ENCODE data around the gene POLR2F. TPM values are rescaled to one million over a fixed set of nuclear protein-coding genes. Genes with fewer than 3 reads are reported as not detected.
"Not testable (repeated sequence)": the region's sequence is repeated elsewhere in the genome, so short reads cannot be mapped to it uniquely, and the experiment has no call there.

The POLR2F gene
- total RNA-seq, 1 donor from 2014 or later, result 94.8 TPM

DNA sequence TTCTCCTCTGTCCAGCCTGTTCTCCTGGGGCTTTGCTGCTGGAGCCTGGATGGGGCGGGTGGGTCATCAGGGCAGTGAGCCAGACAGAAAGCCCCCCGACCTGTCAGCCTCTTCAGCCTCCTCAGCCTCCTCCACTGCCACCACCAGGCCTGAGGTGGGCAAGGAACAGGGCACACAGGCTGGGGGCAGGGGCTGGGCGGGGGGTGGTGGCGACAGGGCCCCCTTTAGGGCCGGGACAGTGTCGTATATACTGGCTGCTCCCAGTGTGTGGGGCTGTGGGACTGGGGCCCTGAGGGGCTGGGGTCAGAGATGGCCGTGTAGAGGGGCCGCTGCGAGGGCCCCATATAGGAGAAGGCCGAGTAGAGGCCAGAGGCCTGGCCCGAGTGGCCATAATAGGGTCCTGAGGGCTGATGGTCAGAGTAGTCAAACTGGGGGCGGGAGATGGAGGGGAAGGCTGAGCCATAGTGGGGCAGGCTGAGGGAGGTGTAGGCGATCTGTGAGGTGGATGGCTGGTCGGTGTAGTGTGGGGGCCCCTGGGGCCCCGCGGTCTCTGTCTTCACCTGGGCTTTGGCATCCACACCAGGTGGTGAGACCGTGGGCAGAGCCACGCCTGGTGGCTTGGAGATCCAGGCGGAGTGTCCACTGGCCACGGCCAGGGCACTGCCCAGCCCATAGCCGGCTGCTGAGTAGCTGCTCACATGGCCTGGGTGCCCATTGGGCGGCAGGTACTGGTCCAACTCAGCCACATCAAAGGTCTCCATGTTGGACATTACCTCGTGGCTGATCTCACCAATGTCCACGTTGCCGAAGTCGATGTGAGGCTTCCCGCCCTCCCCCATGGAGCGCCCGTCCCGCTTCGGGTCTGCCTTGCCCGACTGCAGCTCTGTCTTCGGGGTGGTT, 20.0 kb downstream of the POLR2F start:
- DNase-seq (ENCODE audit: low spot score), result no peak
- peak; percentile 2 for ATAC-seq
- intact Hi-C loops (cut with DNase I), result no loop called here

DNA sequence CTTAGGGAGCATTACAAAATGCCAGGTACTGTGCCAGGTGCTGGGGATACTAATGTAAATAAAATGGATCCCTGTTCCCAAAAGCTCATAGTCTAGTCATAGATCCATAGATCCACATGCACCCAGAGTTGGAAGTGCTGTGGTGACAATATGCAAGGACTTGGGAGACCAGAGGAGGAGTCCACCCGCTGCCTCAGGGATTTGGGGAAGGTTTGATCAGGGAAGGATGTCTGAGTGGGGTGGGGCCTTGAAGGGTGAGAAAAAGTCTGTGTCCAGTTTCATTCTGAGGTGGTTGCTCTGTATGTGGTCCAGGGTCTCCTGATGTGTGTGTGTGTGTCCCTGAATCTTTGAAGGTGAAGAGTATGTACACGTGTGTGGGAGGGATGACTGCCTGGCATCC, 21.7 kb downstream of the POLR2F start:
- ATAC-seq (no peak), DNase-seq (ENCODE audit: low spot score) (no peak)
- intact Hi-C loops (cut with DNase I), result no loop called here

DNA sequence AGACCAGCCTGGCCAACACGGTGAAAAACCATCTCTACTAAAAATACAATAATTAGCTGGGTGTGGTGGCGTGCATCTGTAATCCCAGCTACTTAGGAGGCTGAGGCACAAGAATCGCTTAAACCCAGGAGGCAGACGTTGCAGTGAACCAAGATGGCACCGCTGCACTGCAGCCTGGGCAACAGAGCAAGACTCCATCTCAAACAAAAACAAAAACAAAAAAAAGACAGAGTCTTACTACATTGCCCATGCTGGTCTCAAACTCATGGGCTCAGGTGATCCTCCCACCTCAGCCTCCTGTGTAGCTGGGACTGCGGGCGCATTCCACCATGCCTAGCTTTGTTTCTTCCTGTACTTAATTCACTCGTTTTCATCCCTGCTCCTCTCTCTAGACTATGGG, 22.5 kb downstream of the POLR2F start:
- intact Hi-C loops (cut with DNase I); DNase-seq (ENCODE audit: low spot score); ATAC-seq: not testable (repeated sequence)

DNA sequence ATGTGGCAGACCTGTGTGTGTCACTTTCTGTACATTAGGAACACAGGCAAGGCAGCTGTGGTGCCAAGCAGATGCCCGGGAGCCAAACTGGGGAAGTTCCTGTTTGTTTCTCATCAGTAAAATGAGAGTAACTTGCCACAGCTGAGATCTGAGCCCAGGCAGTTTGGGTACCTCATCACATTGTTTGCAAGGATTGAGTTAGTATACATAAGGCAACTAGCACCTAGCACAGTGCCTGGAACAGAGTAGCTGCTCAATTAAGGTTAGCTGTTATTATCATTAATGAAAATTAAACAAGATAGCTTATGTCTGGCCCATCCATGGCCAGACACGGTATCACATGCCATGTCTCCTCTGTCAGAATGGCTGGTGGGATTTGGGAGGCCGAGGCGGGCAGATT, 23.0 kb downstream of the POLR2F start:
- intact Hi-C loops (cut with DNase I), result no loop called here
- ATAC-seq (no peak), DNase-seq (ENCODE audit: low spot score) (no peak)

DNA sequence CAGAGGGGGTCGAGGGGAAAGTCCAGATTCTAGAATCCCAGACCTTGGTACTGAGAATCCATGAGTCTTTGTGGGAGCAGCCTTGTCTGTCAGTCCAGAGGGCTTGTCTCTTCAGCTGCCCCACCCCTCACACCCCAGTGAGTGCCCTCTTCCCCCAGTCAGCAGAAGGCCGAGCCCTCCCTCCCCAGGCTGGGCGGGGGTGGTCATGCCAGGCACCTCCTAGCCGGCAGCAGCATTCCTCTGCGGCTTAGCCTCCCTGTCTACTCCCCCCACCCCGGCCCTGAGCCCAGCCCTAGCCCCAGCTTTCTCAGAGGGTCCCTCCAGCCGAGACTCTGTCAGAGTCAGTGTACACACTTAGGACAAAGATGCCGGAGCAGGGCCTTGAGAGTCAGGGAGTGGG, 26.3 kb downstream of the POLR2F start:
- intact Hi-C loops (cut with DNase I), result no loop called here
- ATAC-seq, result peak; percentile 31

DNA sequence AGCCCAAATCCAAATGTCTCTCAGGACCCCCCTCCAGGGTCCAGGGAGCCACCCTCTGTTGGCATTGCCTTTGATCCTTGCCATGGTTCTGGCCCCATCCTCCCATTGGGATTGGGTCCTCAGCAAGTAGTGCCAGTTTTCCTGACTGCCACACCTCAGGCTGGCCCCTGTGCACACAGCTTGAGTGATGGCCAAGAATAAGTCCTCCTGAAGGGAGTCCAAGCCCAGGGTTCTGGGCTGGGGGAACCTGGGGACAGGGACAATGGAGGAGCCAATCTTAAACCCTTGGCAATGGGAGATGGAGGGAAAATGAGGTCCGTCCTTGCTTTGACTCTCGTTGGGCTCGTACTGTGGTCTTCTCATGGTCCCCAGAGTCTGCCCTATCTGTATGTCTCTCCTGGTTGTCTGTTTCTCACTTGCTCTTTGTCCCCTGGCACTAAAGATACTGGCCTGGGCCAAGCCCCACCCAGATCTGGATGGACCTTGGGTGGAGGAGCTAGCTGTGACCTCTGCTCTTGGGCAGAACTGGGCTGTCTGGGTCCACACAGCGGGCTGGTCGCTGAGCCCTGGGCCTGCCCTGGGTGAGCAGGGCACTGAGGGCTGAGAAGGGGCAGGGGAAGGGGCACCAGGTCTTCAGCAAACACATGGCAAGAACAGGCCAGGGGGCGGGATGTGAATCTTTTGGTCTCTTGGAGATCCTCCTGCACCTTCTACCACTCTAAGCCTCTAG, 27.9 kb downstream of the POLR2F start:
- ATAC-seq (peak; percentile 4), DNase-seq (ENCODE audit: low spot score) (no peak)
- intact Hi-C loops (cut with DNase I), result no loop called here

More for the DNA sequence above, 26.3 kb downstream of the POLR2F start:
- DNase-seq (ENCODE audit: low spot score), result no peak

DNA sequence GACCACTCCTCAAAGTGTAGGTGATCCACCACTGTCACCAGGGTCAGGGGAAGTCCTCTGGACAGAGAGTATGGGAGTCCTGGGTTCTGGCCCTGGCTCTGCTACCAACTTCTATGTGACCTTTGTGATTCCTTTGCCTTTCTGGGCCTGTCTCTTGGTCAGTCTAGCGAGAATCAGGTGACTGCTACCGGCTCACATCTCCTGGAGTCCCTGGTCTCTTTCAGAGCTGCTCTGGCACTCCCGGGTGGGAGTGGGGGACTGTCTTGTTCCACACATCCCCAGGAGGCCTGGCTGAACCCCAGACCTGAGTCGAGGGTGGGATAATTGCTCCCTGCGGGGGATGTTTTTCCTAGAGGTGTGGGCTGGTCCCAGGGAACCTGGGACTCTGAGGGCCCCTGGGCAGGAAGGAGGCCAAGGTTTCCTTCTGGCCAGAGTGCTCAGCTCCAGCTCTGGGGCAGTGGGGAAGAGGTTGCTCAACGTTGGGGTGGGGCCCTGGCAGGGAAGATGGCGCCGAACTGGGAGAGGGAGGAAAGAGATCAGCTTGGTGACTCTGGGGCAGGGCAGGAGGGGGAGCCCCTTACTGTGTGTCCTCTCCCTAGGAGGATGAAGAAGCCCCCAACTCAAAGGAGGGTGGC, 28.8 kb downstream of the POLR2F start:
- DNase-seq (ENCODE audit: low spot score) (no peak), ATAC-seq (peak; percentile 16)
- intact Hi-C loops (cut with DNase I), result no loop called here

DNA sequence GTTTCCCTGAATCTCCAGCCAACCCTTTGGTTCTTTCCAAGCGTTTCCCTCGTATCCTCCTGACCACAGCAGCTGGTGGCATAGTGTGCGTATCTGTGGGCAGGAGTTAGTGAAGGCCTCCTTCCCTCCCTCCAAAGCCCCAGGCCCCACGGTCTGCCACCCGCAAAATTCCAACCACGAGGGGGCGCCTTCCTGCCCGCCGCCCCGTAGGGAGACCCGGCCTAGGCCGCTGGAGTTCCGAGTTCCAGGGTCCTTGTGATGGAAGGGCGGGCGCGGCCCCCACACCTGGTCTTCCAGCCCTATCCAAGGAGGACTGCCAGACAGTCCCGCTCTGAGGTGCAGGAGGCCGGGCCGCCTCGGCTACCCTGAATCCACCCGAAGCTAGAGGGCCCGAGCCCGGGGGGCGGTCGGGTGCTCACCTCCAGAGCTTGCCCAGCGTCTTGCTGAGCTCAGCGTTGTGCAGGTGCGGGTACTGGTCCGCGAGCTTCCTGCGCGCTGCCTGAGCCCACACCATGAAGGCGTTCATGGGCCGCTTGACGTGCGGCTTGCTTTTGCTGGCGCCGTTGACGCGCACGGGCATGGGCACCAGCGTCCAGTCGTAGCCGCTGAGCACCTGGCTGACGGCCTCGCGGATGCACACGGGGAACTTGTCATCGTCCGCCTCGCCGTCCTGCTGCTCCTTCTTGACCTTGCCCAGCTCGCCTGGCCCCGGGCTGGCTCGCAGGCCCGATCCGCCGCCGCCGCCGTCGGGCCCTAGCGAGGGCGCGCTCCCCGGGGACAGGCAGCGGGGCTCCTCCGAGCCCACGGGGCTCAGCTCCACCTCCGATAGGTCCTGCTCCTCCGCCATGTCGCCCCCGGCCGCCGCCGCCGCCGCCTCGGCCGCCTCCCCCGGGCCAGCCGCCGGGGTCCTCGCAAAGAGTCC, 29.7 kb downstream of the POLR2F start:
- DNase-seq (ENCODE audit: low spot score) (no peak), ATAC-seq (no peak)
- intact Hi-C loops (cut with DNase I), result no loop called here

DNA sequence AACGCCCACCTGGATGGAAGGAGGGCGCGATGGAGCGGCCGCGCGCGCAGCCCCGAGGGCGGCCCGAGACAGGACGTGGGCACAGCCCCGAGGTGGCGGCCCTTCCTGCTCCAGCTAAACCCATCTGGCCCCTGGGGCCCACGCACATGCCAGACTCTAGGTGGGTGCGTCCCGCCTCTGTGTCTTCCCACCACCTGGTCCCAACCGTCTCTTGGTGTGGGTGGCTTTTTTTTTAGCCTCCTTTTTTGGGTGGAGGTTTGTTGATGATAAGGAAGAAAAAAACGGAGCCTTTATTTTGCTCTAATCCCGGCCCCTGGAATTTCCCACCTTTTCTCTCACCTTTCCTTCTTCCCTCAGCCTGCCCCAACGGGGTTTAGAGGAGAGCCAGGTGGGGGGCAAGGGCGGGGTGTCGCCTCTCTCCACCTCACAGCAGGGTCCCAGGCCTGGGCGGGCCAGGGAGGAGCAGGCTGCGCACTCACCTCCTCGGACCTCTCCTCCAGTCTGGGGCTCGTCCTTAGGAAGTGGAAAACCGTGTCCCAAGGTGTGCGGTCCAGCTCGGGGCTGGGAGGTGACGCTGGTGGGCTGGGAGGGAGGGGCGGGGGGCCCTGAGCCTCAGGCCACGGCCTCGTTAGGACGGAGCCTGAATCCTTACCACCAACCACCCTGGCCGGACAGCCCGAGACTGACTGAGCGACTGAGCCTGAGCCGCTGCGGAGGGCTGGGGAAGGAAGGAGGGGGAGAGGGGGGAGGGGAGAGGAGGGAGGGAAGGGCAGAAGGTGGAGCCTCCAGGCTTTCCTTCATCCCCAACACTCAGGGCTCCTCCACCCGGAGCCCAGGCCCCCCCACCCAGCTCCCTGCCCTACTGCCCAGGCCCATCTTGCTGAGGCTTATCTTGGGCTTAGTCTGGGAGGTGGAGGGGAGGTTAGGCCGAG, 30.6 kb downstream of the POLR2F start, which contains the start of gene SOX10:
Gene SOX10, minus strand, starts transcription at position 696 of the 932 bp plus-strand sequence. CDS start 771 bp downstream, outside the sequence.
- ATAC-seq (peak; percentile 45), DNase-seq (ENCODE audit: low spot score) (peak; percentile 75)
- intact Hi-C loops (cut with DNase I), result no loop called here

DNA sequence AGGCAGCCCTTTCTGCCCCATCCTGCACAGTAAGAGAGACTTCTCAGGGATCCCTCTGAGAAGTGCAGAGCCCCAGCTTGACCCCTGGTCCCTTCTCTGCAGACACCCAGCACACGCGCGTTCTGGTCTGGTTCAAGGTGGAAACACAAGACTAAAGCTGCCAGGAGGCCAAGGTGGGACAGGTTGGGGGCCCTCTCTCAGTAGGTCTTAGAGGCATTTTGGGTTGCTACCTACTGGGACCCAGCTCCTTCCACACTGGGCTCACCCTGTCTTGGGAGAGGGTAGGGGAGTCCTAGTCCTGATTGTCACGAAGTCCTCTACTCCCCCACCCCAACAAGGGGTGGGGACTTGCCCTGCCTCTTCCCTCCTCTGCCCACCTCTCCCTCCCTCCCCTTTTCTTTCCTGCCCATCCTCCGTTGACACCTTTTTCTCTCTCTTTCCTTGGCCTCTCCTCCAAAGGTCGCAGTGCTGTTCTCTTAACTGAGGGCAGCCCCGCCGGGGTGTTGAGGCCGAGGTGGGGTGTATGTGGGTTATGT, 31.6 kb downstream of the POLR2F start:
- DNase-seq (ENCODE audit: low spot score), result no peak
- no peak for ATAC-seq
- intact Hi-C loops (cut with DNase I), result loop anchor here (5.0 kb wide), 1 partner anchor 47 kb away; no protein-coding TSS in a partner anchor

DNA sequence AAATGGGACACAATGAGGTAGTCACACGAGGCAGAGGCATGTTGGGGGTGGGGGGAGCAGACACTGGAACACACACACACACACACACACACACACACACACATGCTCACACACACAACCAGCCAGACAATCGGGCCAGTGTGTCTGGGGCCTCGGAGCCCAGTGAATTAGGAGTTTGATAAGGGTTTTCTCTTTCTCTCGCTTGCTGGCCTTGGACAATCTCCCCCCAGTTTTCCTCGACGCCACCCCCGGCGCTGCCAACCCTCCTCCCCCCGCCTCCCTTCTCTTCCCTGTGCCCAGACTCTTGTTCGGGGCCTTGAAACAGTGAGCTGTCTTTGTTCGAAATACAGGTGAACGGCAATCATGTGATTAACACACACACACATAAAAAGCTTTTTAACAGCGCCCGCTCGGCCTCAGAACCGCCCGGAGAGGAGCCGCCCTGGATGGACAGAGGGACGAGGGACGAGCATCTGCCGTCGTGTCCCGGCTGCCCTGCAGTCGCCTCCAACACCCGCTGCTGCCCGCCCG, 32.3 kb downstream of the POLR2F start:
- DNase-seq (ENCODE audit: low spot score) (no peak), ATAC-seq (peak; percentile 42)
- intact Hi-C loops (cut with DNase I), result loop anchor here (5.0 kb wide), 1 partner anchor 46 kb away; no protein-coding TSS in a partner anchor

DNA sequence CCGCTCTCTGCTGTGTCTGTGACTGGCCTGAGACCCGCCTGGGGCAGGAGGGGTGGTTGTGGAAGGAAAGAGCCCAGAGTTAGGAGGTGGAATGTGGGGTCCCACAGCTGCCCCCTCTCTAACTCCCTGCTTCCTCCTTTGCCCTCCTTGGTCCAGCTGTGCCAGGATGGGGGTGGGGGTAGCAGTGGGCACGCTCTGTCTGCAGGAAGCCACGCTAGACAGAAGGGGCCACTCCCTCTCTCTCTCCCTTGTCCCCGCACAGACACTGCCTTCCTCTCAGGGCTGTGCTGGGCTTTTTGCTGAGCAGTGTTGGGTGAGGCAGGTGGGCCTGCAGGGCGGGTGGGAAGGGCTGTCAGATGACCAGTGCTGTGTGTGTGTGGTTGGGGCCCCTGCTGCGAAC, 32.9 kb downstream of the POLR2F start:
- ATAC-seq (no peak), DNase-seq (ENCODE audit: low spot score) (no peak)
- intact Hi-C loops (cut with DNase I), result loop anchor here (5.0 kb wide), 1 partner anchor 46 kb away; no protein-coding TSS in a partner anchor

DNA sequence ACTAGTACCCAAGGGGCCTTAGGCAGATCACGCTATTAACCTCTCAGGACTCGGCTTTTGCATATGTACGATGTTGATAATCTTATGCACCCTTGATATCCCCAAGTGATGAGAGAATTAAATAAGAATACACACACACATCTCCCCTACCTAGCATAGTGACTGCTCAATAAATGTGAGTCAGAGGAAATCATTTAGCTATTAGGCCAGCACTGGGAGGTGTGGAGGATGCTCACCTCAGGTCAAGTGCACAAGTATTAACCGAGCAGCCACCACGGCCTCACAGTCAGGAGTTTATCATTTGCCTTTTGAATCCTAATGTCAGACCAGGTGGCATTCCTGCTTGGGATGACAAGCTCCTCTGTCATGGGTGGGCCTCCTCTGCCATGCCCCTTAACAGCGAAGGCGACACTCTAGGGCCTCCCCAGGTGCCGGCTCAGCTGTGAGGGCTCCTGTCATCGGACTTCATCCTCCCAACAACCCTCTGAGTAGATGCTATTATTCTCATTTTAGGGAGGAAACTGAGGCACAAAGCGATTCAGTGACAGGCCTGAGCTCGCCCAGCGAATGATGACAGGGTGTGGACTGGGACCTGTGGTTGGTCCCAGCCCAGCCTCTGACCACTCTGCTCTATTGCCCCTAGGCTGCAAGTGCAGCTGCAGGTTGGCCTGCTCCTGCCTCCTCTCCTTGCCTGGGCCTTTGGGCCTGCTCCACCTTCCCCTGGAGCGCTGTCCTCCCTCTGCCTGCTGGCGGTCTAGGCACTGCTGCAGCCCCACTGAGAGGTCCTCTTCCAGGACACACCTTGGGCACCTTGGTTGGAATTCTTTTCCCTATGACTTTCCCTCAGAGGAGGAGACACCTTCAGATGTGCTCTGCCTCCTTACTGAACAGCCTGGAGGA, 35.9 kb downstream of the POLR2F start:
- intact Hi-C loops (cut with DNase I), result loop anchor here (5.0 kb wide), 1 partner anchor 43 kb away; no protein-coding TSS in a partner anchor
- ATAC-seq (no peak), DNase-seq (ENCODE audit: low spot score) (no peak)

DNA sequence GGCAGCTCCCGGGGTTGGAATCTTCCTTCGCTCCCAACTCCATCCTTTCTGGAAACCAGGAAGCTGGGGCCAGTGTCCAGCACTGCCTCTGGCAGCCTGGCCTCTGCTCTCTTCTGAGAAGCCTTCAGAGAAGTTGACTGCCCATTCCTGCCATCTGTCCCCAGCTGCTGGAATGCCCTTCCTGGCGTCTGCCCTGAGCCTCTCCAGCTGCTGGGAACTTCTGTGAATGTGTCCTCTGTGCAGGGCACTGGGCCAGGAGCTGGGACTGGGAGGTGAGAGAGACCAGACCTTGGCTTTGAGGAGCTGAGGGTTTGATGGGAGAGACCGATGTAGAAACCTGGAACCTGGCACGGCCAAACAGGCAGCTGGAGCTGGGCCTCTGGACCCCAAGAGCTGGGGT, 36.8 kb downstream of the POLR2F start:
- intact Hi-C loops (cut with DNase I), result no loop called here
- no peak for DNase-seq (ENCODE audit: low spot score)
- ATAC-seq, result no peak

DNA sequence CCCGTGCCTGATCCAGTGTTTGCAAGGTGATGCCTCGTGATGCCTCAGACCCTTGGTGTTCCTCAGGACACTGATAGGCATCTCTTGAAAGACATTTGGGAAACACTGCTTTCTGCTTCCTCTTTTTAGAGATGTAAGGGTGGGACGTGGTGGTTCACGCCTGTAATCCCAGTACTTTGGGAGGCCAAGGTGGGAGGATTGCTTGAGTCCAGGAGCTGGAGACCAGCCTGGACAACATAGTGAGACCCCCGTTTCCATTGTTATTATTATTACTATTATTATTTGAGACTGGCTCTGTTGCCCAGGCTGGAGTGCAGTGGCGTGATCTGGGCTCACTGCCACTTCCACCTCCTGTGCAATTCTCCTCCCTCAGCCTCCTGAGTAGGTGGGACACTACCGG, 37.4 kb downstream of the POLR2F start:
- no peak for DNase-seq (ENCODE audit: low spot score)
- intact Hi-C loops (cut with DNase I), result no loop called here
- ATAC-seq, result no peak

Data from sciatic nerve (tissue), 2 donors.